Measurements from ENCODE around the gene TCAP.

The TCAP gene

DNA sequence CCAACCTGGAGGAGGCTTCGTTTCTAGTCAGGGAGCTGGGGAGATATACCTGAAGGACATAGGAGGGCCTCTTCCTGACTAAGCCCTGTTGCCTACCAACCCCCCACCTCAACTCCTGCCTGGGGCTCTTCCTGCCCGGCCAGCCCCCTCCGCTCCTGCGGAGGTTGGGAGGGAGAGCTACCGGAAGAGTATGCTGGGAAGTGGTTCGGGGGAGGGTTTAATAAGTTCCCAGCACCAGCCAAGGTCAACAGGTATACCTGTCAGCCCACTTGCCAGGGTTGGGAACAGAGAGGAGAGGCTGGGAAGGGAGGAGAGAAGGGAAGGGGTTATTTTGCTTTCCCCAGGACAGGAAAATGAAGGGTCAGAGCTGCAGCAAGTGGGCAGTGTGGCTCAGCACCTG is 33.7 kb upstream of the TCAP start:
- H3K4me3 ChIP-seq (ENCODE audit: low read depth, low read length), result no peak overlapping the region
- TF ChIP-seq, protein P1, sequence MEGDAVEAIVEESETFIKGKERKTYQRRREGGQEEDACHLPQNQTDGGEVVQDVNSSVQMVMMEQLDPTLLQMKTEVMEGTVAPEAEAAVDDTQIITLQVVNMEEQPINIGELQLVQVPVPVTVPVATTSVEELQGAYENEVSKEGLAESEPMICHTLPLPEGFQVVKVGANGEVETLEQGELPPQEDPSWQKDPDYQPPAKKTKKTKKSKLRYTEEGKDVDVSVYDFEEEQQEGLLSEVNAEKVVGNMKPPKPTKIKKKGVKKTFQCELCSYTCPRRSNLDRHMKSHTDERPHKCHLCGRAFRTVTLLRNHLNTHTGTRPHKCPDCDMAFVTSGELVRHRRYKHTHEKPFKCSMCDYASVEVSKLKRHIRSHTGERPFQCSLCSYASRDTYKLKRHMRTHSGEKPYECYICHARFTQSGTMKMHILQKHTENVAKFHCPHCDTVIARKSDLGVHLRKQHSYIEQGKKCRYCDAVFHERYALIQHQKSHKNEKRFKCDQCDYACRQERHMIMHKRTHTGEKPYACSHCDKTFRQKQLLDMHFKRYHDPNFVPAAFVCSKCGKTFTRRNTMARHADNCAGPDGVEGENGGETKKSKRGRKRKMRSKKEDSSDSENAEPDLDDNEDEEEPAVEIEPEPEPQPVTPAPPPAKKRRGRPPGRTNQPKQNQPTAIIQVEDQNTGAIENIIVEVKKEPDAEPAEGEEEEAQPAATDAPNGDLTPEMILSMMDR (IDR thresholded peaks at IDR 0.05; ENCODE audit: borderline replicate concordance, insufficient read depth, low read depth, low read length), result no peak

DNA sequence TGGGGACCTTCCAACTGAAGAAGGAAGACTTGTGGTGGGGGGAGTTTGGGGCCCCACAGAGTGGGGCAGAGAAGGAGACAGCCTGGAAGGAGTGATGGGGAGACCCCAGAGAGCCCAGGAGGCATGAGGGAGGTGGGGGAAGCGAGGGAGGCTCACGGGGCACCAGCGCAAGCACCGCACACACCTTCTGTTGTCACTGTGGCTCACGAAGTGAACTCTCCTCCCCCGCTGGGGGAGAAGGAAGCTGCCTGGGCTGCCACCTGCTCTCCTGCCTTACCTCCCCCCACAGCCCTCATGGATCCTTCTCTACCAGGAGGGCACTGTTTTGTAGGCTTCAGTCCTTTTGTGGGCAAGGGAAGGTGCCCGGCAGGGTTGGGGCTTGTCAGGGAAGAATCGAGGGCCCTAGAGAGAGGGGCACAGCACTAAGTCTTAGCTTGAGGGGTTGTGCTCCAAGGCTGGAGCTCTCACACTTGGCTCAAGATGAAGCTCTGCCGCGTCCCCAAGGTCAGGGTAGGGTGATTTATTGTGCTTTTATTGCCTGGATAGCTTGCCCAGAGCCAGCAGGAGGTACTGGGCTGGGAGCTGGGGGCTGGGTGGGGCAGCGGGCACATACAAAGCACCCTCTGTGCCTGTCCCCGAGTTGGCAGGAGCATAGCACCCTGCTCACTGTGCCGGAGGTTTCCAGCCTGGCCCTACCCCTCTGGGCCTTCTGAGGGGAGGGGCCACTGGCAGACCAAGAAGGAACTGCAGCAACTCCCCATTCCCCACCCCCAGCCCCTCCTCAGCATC is 32.8 kb upstream of the TCAP start:
- TF ChIP-seq, protein P1 (IDR thresholded peaks at IDR 0.05; ENCODE audit: borderline replicate concordance, insufficient read depth, low read depth, low read length), result no peak
- no peak overlapping the region for H3K4me3 ChIP-seq (ENCODE audit: low read depth, low read length)

DNA sequence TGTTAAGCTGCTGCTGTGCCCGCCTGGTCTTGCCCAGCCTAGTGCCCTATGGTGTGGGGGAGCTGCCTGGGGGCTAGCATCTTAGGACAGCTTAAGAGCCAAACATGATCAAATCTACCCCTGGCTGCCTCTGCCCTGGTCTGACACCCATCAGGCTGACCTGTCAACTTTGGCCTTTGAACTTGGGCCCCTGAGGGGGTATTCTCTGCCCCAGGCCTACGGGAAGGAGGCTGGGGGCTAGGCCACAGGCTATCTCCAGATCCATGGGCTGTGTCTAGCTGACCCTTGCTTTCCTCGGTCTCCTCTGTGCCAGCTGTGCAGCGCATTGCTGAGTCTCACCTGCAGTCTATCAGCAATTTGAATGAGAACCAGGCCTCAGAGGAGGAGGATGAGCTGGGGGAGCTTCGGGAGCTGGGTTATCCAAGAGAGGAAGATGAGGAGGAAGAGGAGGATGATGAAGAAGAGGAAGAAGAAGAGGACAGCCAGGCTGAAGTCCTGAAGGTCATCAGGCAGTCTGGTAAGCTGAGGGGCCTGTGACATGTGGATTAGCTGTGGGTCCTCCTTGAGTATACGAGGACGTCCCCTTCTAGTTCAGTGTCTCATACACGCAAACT is 31.5 kb upstream of the TCAP start:
- H3K4me3 ChIP-seq (ENCODE audit: low read depth, low read length), result no peak overlapping the region
- TF ChIP-seq, protein P1 (IDR thresholded peaks at IDR 0.05; ENCODE audit: borderline replicate concordance, insufficient read depth, low read depth, low read length), result no peak

DNA sequence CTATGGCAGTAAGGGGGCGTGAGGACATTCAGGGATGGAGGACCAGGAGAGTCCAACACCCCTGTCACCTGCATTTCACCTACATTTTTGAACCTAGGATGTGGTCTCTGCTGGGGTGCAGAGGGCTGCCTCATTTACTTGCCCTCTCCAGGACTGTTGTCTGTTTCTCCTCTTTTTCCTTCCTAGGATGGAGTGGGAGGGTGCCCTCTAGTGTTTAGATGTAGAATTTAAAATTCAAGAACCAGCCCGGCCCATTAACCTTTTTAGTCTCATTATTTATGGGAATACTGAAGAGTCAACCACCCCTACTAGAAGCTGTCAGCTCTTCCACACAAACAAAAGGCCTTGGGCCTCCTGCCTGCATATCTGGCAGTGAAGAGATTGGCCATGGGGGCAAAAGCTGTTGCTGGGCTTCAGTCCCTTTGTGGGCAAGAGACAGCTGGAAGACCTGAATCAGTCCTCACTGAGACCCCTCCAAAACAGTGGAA is 30.7 kb upstream of the TCAP start:
- TF ChIP-seq, protein P1 (IDR thresholded peaks at IDR 0.05; ENCODE audit: borderline replicate concordance, insufficient read depth, low read depth, low read length), result peak; percentile 56; the same call in 1 of the 2 replicates
- H3K4me3 ChIP-seq (ENCODE audit: low read depth, low read length), result no peak overlapping the region

DNA sequence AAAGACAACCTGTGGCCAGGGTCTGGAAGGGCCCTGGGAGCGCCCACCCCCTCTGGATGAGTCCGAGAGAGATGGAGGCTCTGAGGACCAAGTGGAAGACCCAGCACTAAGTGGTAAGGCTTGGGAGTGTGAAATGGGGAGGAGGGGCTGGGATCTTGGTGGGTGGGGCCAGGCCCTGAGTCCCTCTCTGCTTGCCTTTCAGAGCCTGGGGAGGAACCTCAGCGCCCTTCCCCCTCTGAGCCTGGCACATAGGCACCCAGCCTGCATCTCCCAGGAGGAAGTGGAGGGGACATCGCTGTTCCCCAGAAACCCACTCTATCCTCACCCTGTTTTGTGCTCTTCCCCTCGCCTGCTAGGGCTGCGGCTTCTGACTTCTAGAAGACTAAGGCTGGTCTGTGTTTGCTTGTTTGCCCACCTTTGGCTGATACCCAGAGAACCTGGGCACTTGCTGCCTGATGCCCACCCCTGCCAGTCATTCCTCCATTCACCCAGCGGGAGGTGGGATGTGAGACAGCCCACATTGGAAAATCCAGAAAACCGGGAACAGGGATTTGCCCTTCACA is 29.5 kb upstream of the TCAP start:
- TF ChIP-seq, protein P1 (IDR thresholded peaks at IDR 0.05; ENCODE audit: borderline replicate concordance, insufficient read depth, low read depth, low read length), result no peak
- no peak overlapping the region for H3K4me3 ChIP-seq (ENCODE audit: low read depth, low read length)

DNA sequence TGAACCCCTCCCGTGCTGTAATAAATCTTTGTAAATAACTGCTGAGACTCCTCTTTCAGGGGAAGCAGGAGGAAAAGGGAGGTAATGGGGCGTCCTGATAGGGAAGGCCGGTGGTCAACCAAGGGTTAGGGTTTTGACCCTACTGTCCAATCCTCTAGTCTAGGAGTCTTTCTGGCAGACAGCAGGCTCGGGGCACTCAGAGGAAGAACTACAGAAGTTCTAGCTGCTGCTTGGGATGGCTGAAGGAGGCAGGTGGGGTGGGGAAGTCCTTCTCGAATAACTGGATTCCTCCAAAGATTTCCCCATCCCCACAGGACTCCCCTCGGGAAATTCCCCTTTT is 28.6 kb upstream of the TCAP start:
- peak overlapping the region; percentile 84 for H3K4me3 ChIP-seq (ENCODE audit: low read depth, low read length)
- TF ChIP-seq, protein P1 (IDR thresholded peaks at IDR 0.05; ENCODE audit: borderline replicate concordance, insufficient read depth, low read depth, low read length), result no peak
